Amygdala (tissue), 56 donors: ENCODE data around the gene NOTUM.

ENCODE experiments used
- DNase-seq, 56 donors: peaks; one replicate each; lab custom pipeline; 2025; lab: John Stamatoyannopoulos, UW

The NOTUM gene

GRCh38 chr17:81941484-81942166 lies 19.4 kb downstream of the NOTUM start:
- peak in 7 of 56 donors; percentile 9 to 54 (median 28) for DNase-seq

GRCh38 chr17:81940538-81941483 lies 20.2 kb downstream of the NOTUM start:
- no peak for DNase-seq

- peak in 52 of 56 donors; percentile 6 to 86 (median 56) for DNase-seq
Measured at GRCh38 chr17:81939881-81940385, 21.1 kb downstream of the NOTUM start.

GRCh38 chr17:81939218-81939617 lies 21.8 kb downstream of the NOTUM start:
- no peak for DNase-seq

- DNase-seq, result no peak
Measured at GRCh38 chr17:81935709-81936084, 25.3 kb downstream of the NOTUM start.

- no peak for DNase-seq
Measured at GRCh38 chr17:81934850-81935708, 25.9 kb downstream of the NOTUM start.

- DNase-seq, result no peak
Measured at GRCh38 chr17:81934098-81934757, 26.8 kb downstream of the NOTUM start.

- no peak for DNase-seq
Measured at GRCh38 chr17:81933178-81933699, 27.7 kb downstream of the NOTUM start.

- DNase-seq, result no peak
Measured at GRCh38 chr17:81932333-81932983, 28.5 kb downstream of the NOTUM start.

- DNase-seq, result no peak
Measured at GRCh38 chr17:81931557-81932332, 29.2 kb downstream of the NOTUM start.

- DNase-seq, result no peak
Measured at GRCh38 chr17:81931189-81931556, 29.8 kb downstream of the NOTUM start.

- DNase-seq, result no peak
Measured at GRCh38 chr17:81930142-81931125, 30.6 kb downstream of the NOTUM start.

GRCh38 chr17:81929253-81930141 lies 31.5 kb downstream of the NOTUM start:
- no peak for DNase-seq

- no peak for DNase-seq
Measured at GRCh38 chr17:81928544-81929252, 32.3 kb downstream of the NOTUM start.
